A549 treated with CpdA at 1 μM for 4 hours (cell line): ENCODE data around the gene ERMARD. TPM values are rescaled to one million over a fixed set of nuclear protein-coding genes. Genes with fewer than 3 reads are reported as not detected.

Experiments used
- total RNA-seq: library from RNA; stranded (reverse); fragments of 200-300 nt; extraction: Qiagen RNA extraction; gene quantifications from 5 replicates; pipeline ENCODE4 v1.2.3, GENCODE V29; 2022; ENCODE audit warnings: low read depth

ERMARD gene
- 6.0 to 9.3 TPM (median 7.2 TPM) in 5 replicates for total RNA-seq

GRCh38 chr6:169751242-169752073 is at the start of gene ERMARD, which contains the start of gene DYNLT2:
TSS of gene ERMARD (plus strand) at chr6:169751622. CDS start at chr6:169751658, 36 bp downstream.
TSS of gene DYNLT2 (minus strand) at chr6:169751572. CDS start at chr6:169751458, 114 bp downstream.

DNA sequence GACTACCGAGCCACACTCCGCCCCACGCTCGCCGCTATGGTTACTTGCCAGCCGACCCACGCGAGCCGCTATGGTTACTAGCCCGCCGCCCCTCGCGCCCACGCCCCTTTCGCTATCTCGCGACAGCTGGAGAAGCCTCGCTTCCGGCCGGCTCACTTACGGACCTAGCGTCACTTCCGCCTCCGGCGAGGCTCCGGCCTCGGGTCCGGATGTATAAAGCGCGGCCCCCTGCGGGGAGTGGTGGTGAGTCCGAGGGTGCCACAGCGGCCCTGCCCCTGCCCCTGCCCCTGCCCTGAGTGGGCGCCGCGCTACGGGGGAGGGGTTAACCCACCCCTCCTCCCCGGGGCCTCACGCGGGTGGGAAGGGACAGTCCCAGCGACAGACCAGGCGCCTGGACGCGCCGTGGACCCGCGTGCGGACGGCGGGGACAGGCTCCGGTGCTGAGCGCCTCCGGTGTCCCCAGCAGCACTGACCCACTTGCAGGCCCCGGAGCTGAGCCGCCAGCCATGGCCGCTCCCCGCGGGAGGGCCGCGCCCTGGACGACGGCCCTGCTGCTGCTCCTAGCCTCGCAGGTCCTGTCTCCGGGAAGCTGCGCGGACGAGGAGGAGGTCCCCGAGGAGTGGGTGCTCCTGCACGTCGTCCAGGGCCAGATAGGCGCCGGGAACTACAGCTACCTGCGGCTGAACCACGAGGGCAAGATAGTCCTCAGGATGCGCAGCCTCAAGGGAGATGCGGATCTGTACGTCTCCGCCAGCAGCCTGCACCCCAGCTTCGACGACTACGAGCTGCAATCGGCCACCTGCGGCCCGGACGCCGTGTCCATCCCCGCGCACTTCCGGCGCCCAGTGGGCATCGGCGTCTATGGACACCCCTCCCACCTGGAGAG is 49.2 kb upstream of the ERMARD start, which contains the start of the genes C6orf120 and WDR27:
Gene C6orf120 (plus strand): TSS at position 173 of the 886 bp plus-strand sequence. CDS start 334 bp downstream, at position 507.
Gene WDR27 (minus strand): TSS at position 76 of the 886 bp plus-strand sequence. CDS start 13,024 bp downstream, outside the sequence.

GRCh38 chr6:169724494-169725124 is 26.8 kb upstream of the ERMARD start, which contains the start of gene PHF10:
TSS of gene PHF10 (minus strand) at chr6:169724500. CDS start at chr6:169723931, 569 bp downstream.

Other genes starting within 250 kb of the ERMARD start
- gene WDR27, start 49.6 kb upstream of the ERMARD start, total RNA-seq = 9.9 to 14.5 TPM (median 12.9 TPM) in 5 replicates
- 9.5 to 13.1 TPM (median 12.1 TPM) in 5 replicates for gene C6orf120, start 49.5 kb upstream of the ERMARD start, total RNA-seq
- 19.9 to 24.1 TPM (median 23.1 TPM) in 5 replicates for gene PHF10, start 27.1 kb upstream of the ERMARD start, total RNA-seq
- gene DYNLT2, start 50 bp upstream of the ERMARD start, total RNA-seq = 0.47 to 0.78 TPM (median 0.55 TPM) in 5 replicates